GM10266 (cell line): ENCODE measurements around the gene SLC8A2.

ENCODE experiments used
- DNase-seq: peaks from one replicate; pipeline ENCODE4 v3.0.0; 2012; ENCODE audit errors: extremely low spot score
- CTCF ChIP-seq: IDR thresholded peaks from 2 replicates; pipeline ENCODE4 v1.5.1; 2012; ENCODE audit warnings: mild to moderate bottlenecking, low read depth; ENCODE audit not compliant: control insufficient read depth, insufficient read depth; ENCODE audit errors: missing control alignments

SLC8A2 gene

GRCh38 chr19:47428177-47428894 lies 43.4 kb downstream of the SLC8A2 start:
- no peak for TF ChIP-seq CTCF
- DNase-seq = peak; percentile 95

DNA sequence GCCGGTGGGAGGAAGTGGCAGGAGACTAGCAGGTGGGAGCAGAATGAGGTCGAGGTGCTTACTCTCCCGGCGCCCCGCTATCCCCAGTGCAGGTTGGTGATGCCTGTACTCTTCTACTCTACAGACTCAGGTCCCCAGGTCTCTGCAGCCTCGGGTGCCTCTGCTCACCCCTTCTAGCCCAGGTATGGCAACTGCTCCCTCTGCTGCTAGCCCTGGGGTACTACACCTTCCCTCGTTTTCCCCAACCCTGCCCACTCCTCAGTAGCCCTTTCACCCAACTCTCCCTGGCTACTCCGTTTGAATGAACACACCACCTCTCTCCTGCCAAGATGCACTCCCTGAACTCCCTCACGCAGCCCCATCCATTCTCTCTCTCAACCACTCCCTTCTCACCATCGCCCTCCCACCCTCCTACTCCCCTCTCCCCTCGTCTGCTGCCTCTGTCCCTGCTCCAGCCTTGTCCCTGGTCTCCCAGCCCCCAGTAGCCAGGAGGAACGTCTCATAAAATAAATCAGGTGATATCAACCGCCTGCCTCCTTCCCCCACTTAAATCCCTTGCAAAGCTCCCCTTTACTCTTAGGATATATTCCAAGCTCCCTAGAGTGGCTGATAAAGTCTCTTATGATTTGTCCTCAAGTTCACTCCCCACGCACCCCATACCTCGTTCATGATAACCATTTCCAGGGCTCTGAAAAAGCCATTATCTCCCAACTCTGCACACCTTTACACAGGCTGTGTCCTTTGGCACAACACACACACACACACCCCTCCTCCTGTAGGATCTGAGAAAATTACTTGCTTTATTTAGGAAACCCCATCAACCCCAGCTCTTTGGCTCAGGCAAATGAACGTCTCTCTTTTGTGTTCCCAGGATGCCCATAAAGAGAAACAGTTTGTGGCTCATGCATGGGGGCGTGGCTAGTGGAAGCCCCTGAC lies 44.2 kb downstream of the SLC8A2 start:
- TF ChIP-seq CTCF = peak; percentile 90
- DNase-seq = peak; percentile 87

DNA sequence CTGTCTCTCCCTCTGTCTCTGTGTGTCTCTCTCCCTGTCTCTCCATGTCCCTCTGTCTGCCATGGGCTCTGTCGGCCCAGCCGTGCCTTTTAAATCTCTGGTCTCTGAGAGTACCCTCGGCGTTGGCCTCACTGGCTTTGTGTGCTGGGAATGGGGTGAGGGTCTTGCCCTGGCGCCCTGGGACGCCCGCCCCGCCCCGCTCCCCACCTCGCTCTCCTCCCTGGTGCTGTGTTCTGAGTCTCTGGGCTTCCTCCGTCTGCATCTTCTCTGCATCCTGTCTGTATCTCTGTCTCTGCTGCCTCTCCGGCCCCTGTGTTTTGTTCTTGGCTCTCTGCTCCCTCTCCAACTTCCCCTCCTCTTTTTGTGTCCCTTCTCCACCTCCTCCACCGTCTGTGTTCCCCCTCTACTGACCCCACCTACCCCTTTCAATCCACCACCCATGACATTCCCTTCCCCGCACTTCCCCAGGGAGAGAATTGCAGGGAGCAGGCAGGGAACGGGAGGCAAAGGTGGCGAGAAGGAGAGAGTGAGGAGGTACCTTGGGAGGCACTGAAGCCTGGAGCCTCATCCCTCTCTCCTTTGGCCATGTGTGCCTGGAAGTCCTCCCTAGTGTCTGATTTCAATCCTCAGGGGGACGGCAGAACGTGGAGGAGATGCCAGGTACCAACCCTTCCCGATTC lies 48.4 kb downstream of the SLC8A2 start:
- no peak for TF ChIP-seq CTCF
- no peak for DNase-seq

DNA sequence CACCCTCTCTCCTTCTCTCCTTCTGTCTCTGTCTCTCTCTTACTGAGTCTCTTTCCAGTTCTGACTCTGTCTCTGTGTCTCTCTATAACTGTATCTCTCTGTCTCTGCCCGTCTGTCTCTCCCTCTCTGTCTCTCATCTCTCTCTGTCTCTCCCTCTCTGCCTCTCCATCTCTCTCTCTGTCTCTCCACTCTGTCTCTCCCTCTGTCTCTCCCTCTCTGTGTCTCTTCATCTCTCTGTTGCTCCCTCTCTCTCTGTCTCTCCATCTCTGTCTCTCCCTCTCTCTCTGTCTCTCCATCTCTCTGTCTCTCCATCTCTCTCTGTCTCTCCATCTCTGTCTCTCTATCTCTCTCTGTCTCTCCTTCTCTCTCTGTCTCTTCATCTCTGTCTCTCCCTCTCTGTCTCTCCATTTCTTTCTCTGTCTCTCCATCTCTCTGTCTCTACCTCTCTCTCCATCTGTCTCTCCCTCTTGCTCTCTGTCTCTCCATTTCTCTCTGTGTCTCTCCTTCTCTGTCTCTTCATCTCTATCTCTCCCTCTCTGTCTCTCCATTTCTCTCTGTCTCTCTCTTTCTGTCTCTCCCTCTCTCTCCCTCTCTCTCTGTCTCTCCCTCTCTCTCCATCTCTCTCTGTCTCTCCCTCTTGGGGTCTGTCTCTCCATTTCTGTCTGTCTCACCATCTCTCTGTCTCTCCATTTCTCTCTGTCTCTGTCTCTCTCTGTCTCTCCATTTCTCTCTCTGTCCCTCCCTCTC lies 49.1 kb downstream of the SLC8A2 start:
- TF ChIP-seq CTCF = no peak
- DNase-seq = no peak

GRCh38 chr19:47421844-47422395 lies 49.8 kb downstream of the SLC8A2 start:
- no peak for DNase-seq
- TF ChIP-seq CTCF = no peak

DNA sequence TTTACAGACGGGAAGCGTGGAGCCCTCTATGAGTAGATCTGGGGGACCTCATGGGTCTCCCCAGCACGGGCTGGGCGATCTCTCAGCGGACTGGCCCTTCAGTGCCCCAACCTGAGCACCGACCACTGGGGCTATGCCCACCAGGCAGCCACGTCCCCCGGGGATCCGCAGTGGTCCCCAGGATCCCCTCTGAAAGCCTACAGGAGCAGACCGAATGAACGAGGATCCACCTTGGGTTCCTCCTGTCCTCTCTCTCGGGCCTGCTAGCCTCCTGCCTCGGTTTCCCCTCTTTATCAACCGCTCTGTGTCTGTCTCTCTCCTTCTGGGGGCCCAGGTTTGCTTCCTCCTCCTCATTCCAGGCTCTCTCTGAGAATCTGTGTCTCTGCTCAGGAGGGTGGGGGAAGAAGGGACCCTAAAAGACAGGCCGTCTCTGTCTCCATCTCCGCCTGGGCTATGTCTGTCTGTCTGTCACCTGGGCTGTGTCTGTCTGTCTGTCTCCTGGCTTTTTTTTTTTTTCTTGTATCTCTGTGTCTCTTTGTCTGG lies 50.4 kb downstream of the SLC8A2 start:
- no peak for DNase-seq
- TF ChIP-seq CTCF = no peak
